Astrocyte of the hippocampus (primary cell): ENCODE measurements around the gene USP15.

Experiments
- DNase-seq: peaks from one replicate; pipeline ENCODE4 v3.0.0; 2011; ENCODE audit warnings: low read depth, low spot score

USP15 gene

GRCh38 chr12:62259993-62260732 lies at the start of gene USP15:
TSS of gene USP15 (plus strand) at chr12:62260404. CDS start at chr12:62260415, 11 bp downstream.
- peak; percentile 99 for DNase-seq

- DNase-seq = peak; percentile 52
Measured at GRCh38 chr12:62210422-62210821, 49.8 kb upstream of the USP15 start.

DNA sequence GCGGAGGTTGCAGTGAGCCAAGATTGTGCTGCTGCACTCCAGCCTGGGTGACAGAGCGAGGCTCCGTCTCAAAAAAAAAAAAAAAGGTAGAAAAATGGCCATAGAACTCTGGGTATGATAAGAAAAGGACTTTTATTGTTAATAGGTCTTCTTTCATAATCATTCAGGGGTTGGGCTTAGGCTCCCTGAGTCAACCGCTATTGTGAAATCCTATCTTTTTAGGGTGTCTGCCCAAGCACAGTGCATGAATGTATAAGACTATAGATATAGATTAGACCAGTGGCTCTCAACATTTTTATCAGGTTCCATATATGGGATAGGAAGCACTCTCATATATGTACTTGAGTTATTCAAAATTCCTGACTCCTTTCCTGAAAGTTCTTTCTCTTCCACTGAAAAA lies 48.7 kb upstream of the USP15 start:
- no peak for DNase-seq

DNA sequence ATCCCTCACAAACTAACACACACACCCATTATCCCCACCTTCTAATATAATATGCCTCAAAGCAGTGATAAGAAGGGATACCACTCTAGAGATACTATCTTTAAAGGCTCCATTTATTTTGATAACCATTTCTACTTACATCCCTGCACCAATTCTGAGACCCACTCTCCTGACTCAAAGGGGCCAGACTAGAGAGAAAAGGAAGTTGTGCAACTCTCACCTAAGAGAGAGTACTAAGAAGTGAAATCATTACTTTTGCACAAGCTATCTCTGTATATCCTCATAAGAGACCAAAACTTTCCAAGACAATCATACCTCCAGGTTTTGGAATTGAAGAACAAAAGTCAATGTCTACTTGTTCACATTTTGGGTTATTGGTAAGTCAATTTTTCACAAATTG lies 45.4 kb upstream of the USP15 start:
- DNase-seq = no peak

DNA sequence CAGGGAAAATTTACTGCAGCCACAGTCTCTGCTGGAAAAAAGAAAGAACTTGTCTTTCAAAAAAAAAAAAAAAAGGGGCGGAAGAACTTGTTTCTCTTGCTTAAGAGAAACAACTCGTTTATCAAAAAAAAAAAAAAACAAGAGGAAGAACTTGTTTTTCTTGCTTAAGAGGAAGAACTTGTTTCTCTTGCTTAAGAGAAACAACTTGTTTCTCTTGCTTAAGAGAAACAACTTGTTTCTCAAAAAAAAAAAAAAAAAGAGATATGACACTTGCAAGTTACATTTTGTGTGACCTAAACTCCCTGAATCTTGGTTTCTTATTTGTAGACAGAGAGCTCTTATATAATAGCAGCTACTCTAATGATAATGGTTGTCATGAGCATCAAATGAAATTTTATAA lies 44.7 kb upstream of the USP15 start:
- no peak for DNase-seq

- DNase-seq = no peak
Measured at GRCh38 chr12:62217466-62218194, 42.6 kb upstream of the USP15 start.

GRCh38 chr12:62221107-62221506 lies 39.1 kb upstream of the USP15 start:
- no peak for DNase-seq

- no peak for DNase-seq
Measured at GRCh38 chr12:62224601-62225000, 35.6 kb upstream of the USP15 start.

- DNase-seq = no peak
Measured at GRCh38 chr12:62227091-62227490, 33.1 kb upstream of the USP15 start.

- no peak for DNase-seq
Measured at GRCh38 chr12:62230652-62231051, 29.6 kb upstream of the USP15 start.

GRCh38 chr12:62232143-62232729 lies 28.0 kb upstream of the USP15 start:
- no peak for DNase-seq

DNA sequence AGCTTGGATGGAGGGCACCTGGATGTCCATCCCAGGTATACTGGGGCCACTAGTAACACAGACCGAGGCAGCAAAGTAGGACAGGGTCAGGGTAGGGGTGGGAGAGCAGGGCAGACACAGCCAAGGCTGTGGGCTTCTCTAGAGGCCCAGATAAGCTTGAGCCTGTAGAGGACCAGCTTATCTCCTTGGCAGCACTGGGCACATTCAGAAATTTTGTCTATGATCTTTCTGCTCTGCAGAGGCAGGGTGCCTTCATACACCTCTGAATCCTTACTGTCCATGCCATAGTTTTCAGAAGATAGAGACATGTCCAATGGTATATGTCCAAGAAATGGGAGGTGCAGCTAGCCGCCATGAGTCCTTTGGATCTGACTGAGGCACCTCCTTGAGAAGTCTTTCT lies 26.4 kb upstream of the USP15 start:
- no peak for DNase-seq

DNA sequence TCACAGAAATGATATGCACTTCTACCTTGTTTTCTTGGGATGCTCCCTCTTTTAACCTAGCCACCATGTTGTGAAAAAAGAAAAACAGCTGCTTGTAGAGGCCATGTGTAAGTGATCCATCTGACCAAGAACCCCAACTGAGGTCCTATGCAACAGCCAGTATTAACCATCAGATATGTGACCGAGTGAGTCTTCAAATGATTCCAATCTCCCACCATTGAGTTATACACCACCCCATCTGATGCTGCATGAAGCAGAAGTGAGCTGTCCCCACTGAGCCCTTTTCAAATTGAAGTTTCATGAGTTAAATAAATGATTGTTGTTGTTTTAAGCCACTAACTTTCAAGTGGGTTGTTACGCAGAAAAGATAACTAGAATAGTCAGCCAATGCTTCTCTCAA lies 20.6 kb upstream of the USP15 start:
- no peak for DNase-seq

DNA sequence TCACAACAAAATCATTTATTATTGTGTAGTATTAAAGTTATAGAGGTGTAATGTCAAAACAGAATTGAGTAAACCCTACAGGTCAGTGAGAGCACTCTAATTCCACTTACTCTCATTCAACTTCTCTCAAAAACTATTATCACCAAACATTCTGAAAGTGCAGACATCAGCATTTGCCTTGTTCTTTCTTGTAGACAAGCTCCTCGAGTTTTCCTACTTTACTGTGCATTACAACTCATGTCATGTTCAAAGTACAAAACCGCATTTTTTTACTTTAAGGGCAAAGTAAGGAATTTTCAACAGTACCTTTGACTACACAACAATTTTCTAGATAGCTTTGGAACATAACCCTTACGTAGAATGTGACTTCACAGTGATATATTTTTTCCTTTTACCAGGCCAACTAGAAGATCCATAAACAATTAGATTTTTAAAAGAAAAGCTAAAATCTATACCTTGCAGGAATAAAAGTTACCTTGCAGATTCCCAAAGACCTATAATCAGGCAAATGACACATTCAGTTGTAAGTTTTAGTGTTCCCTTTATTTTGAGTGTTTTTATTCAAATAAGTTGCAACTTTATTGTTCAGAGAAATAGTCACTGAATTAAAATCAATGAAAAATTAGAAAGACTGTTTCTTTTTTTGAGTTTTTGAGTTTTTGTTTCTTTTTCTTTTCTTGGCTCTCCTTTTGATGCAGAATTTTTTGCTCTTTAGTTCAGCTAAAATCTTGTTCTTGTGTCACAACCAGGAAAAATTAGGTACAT lies 12.7 kb upstream of the USP15 start:
- DNase-seq = no peak

GRCh38 chr12:62248873-62249272 lies 11.3 kb upstream of the USP15 start:
- no peak for DNase-seq

DNA sequence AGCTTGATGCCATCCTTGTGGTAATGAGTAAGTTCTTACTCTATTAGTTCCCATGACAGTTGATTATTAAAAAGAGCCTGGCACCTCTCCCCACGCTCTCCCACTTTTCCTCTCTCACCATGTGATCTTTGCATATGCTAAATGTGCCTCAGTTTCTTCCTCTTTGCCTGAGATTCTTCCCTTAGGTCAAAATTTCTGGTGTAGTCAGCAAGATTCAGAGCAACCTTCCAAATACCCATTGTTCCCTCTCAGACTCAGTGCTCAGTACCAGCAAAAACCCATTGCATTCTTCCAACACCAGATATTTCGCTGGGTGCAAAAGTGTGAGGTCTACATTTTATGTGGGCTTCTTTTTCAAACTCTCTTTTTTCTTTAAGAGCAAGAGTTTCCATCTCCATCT lies 10.8 kb upstream of the USP15 start:
- DNase-seq = no peak

DNA sequence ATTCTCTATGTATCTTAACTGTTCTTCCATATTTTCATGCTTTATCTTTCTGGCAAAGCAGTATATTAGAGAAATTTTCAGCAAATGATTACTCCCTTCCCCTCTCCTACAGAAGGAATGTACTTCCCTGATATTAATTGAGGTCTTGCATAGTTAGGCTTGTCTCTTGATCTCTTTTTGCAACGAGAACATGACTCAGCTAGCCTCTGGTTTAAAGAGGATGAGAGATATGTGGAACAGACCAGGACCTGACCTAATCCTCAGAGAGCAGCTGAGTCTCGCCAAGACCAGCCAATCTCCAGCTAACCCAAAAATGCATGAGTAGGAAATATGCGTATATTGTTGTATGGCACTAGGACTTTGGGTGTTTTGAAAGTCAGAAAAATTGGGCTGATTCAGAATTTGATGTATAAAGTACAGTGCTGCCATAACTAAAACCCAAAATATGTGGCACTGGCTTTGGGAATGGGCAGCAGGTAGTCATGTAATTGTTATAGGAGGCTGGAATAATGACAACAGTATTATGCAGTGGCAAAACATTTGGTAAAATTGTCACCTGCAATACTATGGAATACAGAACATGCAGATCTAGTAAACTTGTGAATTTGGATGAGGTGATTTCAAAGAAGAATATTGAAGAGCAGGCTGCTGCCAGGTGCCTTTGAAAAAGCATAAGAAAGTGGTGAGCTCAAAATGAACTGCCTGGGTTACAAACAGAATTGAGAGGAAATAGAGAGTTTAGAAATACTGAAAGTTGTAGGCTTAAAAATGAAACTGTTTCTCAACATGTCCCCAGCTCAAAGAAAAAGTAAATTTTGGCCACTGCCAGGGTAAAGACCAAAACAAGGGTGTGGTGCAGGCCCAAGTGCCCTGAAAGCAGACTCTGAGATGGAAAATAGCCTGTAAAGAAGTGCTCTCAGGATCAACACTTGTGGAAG lies 9.3 kb upstream of the USP15 start:
- DNase-seq = no peak

DNA sequence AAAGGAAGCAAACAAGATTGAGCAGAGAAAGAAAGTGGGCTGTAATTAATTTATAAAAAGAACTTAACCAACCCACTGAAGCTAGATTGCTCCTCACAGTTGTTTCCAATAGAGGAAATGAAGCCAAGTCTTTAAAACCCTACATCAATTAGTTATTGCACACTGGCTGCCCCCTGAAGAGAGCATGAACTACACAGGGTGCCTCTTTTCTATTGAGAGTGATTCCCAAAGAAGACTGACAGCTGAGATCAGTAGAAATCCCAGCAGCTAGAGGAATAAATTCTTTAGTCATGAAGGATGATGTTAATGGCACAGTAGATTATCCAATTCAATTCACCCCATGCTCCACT lies 8.6 kb upstream of the USP15 start:
- DNase-seq = no peak

DNA sequence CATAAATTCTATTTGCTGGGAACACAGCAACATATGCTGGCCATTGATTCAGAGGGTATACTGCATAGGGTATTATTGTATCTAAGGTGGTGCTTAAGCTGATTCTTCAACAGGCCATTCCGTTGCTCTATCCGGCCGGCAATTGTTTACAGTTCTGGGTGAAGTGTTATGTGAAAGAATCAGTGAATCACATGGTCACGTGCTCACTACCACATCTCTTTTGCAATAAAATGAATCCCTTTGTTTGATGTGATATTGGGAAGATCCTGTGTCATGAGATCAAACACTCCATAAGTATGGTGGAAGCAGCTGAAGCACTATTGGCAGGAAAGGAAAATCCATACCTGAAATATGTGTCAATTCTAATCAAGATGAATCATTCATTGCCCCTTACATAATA lies 7.6 kb upstream of the USP15 start:
- DNase-seq = no peak

DNA sequence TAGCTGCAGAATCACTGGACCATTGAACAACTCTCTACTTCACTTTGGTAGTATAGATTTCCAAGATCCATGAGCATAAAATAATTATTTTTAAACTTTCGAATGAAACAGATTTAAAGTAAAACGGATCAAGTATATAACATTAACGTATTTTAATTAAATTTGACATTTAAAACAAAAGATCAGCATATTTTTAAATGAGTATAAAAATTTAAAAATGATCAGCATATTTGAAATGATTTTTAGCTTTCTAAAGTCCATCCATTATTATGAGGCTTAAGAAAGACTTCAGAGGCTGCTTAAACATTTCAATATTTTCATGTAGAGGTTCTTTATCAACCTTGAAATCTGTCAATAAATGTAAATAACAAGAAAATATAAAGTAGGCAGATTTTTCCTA lies 5.2 kb upstream of the USP15 start:
- no peak for DNase-seq

GRCh38 chr12:62256408-62257096 lies 3.7 kb upstream of the USP15 start:
- DNase-seq = no peak
